ENCODE measurements around the gene NRSN2. TPM values are rescaled to one million over a fixed set of nuclear protein-coding genes. Genes with fewer than 3 reads are reported as not detected.

Gene NRSN2
- total and polyA plus RNA-seq, 2 of the 4 experiments (the other 2 are of a cell fraction): 9.9 to 101 TPM

DNA sequence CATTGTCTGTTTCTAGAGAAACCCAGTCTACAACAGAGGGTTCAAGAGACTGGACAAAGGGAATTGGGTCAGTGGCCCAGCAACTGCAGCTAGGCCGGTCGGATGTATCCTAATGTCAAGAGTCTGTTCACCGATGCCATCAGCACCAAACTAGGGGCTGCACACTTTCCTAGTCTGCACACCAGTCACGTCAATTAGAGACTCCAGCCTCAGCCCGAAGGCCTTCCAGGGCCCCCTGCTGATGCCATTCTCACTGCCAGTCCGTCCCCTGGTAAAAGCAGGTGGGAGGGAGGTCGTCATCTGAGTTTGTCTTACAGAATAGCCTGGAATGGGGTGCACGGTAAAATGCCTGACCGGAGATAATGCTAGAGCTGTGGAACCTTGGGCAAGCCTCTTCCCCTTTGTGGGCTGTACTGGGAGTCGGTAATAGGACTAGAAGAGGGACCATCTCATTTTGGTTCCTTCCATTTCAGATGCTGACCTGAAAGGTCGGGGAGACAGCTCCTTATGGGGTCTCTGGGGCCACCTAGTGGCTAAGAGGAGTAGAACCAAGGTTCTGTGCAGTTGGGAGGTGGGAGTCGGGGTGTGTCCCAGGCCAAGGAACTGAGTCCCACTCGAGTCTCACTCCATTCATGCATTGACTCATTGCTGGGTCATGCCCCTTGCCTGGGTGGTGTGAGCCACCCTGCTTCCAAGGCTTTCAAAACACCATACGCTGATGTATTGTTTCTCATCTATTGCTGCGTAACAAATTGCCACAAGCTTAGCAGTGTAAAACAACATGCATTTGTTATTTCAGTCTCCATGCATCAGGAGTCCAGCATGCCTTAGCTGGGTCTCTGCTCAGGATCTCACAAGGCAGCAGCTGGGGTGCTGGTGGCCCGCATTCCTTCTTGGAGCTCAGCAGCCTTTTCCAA is 16.4 kb upstream of the NRSN2 start (continued):
- peak; percentile 89 for TF ChIP-seq SMC3 (IDR thresholded peaks at IDR 0.05; ENCODE audit: low read depth, low read length)
- TF ChIP-seq CEBPB (IDR thresholded peaks at IDR 0.05; ENCODE audit: low read depth, low read length): no peak
- no peak for TF ChIP-seq BHLHE40 (IDR thresholded peaks at IDR 0.05; ENCODE audit: low read depth, low read length)

DNA sequence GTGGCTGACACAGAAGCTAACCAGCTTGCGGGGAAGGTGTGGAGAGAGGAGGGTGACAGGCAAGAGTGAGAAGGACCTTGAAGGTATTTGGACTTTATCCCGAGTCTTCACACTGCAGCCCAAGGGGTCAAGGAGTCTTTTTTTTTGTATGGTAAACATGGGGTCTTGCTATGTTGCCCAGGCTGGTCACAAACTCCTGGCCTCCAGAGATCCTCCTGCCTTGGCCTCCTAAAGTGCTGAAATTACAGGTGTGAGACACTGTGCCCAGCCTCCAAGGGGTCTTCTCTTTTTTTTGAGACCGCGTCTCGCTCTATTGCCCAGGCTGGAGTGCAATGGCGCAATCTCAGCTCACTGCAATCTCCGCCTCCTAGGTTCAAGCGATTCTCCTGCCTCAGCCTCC is 12.3 kb upstream of the NRSN2 start:
- in situ Hi-C loops (cut with MboI; ENCODE audit: low sequenced_read_pairs): loop anchor here (10.0 kb wide), 1 partner anchor 120 kb away; no protein-coding TSS in a partner anchor
- no peak for TF ChIP-seq RCOR1 (IDR thresholded peaks at IDR 0.05; ENCODE audit: insufficient replicate concordance, low read length)
- TF ChIP-seq, protein P1, sequence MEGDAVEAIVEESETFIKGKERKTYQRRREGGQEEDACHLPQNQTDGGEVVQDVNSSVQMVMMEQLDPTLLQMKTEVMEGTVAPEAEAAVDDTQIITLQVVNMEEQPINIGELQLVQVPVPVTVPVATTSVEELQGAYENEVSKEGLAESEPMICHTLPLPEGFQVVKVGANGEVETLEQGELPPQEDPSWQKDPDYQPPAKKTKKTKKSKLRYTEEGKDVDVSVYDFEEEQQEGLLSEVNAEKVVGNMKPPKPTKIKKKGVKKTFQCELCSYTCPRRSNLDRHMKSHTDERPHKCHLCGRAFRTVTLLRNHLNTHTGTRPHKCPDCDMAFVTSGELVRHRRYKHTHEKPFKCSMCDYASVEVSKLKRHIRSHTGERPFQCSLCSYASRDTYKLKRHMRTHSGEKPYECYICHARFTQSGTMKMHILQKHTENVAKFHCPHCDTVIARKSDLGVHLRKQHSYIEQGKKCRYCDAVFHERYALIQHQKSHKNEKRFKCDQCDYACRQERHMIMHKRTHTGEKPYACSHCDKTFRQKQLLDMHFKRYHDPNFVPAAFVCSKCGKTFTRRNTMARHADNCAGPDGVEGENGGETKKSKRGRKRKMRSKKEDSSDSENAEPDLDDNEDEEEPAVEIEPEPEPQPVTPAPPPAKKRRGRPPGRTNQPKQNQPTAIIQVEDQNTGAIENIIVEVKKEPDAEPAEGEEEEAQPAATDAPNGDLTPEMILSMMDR (conservative IDR thresholded peaks at IDR 0.05; ENCODE audit: low read depth, low read length): no peak
- no peak for TF ChIP-seq BHLHE40 (IDR thresholded peaks at IDR 0.05; ENCODE audit: low read depth, low read length)
- TF ChIP-seq CHD1 (IDR thresholded peaks at IDR 0.05; ENCODE audit: low read depth, low read length): no peak
- no peak for TF ChIP-seq RAD21 (IDR thresholded peaks at IDR 0.05; ENCODE audit: low read length)
- no peak for TF ChIP-seq FOS (IDR thresholded peaks at IDR 0.05; ENCODE audit: low read depth, low read length)
- TF ChIP-seq, protein P2, sequence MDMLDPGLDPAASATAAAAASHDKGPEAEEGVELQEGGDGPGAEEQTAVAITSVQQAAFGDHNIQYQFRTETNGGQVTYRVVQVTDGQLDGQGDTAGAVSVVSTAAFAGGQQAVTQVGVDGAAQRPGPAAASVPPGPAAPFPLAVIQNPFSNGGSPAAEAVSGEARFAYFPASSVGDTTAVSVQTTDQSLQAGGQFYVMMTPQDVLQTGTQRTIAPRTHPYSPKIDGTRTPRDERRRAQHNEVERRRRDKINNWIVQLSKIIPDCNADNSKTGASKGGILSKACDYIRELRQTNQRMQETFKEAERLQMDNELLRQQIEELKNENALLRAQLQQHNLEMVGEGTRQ (IDR thresholded peaks at IDR 0.05; ENCODE audit: low read depth, low read length): no peak
- TF ChIP-seq, protein P3, sequence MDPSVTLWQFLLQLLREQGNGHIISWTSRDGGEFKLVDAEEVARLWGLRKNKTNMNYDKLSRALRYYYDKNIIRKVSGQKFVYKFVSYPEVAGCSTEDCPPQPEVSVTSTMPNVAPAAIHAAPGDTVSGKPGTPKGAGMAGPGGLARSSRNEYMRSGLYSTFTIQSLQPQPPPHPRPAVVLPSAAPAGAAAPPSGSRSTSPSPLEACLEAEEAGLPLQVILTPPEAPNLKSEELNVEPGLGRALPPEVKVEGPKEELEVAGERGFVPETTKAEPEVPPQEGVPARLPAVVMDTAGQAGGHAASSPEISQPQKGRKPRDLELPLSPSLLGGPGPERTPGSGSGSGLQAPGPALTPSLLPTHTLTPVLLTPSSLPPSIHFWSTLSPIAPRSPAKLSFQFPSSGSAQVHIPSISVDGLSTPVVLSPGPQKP (IDR thresholded peaks at IDR 0.05; ENCODE audit: borderline replicate concordance, low read depth, low read length): no peak
- no peak for TF ChIP-seq MAFK (IDR thresholded peaks at IDR 0.05; ENCODE audit: low read depth, low read length)
- TF ChIP-seq RFX5 (IDR thresholded peaks at IDR 0.05; ENCODE audit: low read depth, low read length): no peak

More for the DNA sequence above, 12.3 kb upstream of the NRSN2 start:
- WGBS, 2 experiments (ENCODE audit: extremely low coverage in 2 of 2, insufficient read length in 1 of 2): 100% methylated on average over 1 of the region's 8 CpGs; no CpG with 5 or more reads in 1 of the 2 experiments
- Histone ChIP-seq H3K36me3 (ENCODE audit: control insufficient read depth, insufficient read depth, low read length) (peaks cover 6% of the 10 kb centered on the region; the same call in 1 of the 2 replicates), H3K4ac (ENCODE audit: low read depth, low read length) (no peak overlapping the region), H2BK15ac (ENCODE audit: low read depth, low read length) (no peak overlapping the region), H2AK9ac (replicated peaks; ENCODE audit: low read depth, low read length, poor library complexity) (no peak overlapping the region), H4K20me1 (ENCODE audit: insufficient read depth, low read length) (peaks cover 22% of the 10 kb centered on the region), H3K23ac (ENCODE audit: low read depth, low read length) (no peak overlapping the region), H3K9me3 (ENCODE audit: control insufficient read depth, insufficient read depth, low read length) (no peaks in the 10 kb centered on the region), H4K91ac (ENCODE audit: insufficient read depth, low read depth, low read length) (no peak overlapping the region), H3K79me1 (ENCODE audit: low read depth in 1 of 2, low read length in 2 of 2) (peaks cover 8 to 15% of the 10 kb centered on the region in 2 experiments), H3K9me1 (ENCODE audit: insufficient read depth, low read length) (no peaks in the 10 kb centered on the region; the same call in 1 of the 2 replicates), H3K9ac (ENCODE audit: low read depth, low read length) (no peak overlapping the region), H2AFZ (replicated peaks; ENCODE audit: low read length, poor library complexity) (no peak overlapping the region), H2BK120ac (ENCODE audit: low read depth, low read length) (no peak overlapping the region), H3K27me3 (ENCODE audit: control insufficient read depth, insufficient read depth, low read length) (no peaks in the 10 kb centered on the region), H3K56ac (ENCODE audit: extremely low read depth, insufficient read depth, low read length) (no peak overlapping the region), H3K14ac (replicated peaks; ENCODE audit: low read depth, low read length) (no peak overlapping the region), H2AK5ac (ENCODE audit: low read depth, low read length) (no peak overlapping the region), H2BK5ac (ENCODE audit: low read depth, low read length, poor library complexity, severe bottlenecking) (no peak overlapping the region), H4K5ac (ENCODE audit: low read depth, low read length) (no peak overlapping the region), H3K4me1 (ENCODE audit: control insufficient read depth, insufficient read depth, low read length) (peaks cover 7% of the 10 kb centered on the region; the same call in 1 of the 2 replicates), H3K4me2 (ENCODE audit: low read depth, low read length) (no peak overlapping the region), H3K4me3 (ENCODE audit: insufficient read depth, low read depth, low read length) (no peak overlapping the region), H3K18ac (ENCODE audit: low read depth, low read length) (no peak overlapping the region), H4K8ac (ENCODE audit: low read depth in 2 of 2, low read length in 2 of 2) (no peak overlapping the region), H3K27ac (ENCODE audit: insufficient read depth, low read length) (no peak overlapping the region), H2BK20ac (ENCODE audit: low read depth, low read length) (no peak overlapping the region)
- DNase-seq (no peak), ATAC-seq (ENCODE audit: low read depth) (no peak)
- dilution Hi-C loops (cut with HindIII; ENCODE audit: low sequenced_read_pairs, unreplicated experiment) (no loop called here), intact Hi-C loops (cut with micrococcal nuclease) (no loop called here)
- no TSS peak for BruUV-seq (replicated peaks)
- POLR2A ChIA-PET (ENCODE audit: unreplicated experiment): no interaction called here
- CTCF ChIA-PET: no interaction called here

Measured in IMR-90 (cell line).